GM19397 (cell line): ENCODE results near the gene RBM41.
"Not testable (repeated sequence)": the region's sequence is repeated elsewhere in the genome, so short reads cannot be mapped to it uniquely, and the experiment has no call there.

Source experiments
- ATAC-seq: cut with Tn5 transposase; IDR thresholded peaks from one replicate; pipeline ENCODE4 v1.9.1; 2021; ENCODE audit warnings: mild to moderate bottlenecking, moderate library complexity; ENCODE audit not compliant: unreplicated experiment

Gene RBM41

DNA sequence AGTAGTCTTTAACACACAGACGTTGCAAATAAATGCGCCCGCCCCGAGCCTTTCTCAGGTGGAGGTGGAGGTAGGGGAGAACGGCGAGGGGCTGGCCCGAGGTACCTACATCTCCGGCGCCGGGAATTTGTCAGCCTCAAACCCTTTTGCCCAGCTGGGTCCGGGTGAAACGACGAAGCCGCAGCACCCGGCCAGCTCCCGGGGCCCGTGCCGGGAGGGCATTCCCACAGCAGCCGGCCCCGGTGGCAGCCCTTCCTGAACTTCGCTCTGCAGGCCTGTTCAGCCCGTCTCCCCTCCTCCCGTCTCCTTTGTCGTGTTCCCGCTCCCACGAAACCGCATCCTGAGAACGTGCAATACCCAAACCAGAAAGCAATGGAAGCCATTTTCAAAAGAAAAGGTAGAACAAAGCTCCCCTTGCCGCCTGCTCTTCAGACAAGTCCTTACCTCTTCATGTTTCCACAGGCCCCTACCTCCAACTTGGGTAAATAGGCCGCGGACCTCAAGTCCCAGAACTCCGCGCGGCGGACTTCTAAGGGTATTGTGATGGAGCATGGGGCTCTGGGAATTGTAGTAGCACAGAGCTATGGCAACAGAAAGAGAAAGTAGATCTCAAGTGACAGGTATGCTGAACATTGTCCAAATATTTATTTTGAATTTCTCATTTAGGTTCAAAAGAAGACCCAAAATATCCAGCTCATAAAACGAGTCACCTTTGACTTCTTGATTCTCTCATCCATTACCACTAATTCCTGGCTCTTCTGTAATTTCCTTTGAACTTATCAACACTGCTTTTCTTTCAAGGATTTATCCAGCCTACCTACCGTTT is at the start of gene RBM41:
Gene RBM41, minus strand, starts transcription at position 501 of the 826 bp plus-strand sequence. Its CDS starts 49 bp downstream, at position 452.
- ATAC-seq, result peak; percentile 100

DNA sequence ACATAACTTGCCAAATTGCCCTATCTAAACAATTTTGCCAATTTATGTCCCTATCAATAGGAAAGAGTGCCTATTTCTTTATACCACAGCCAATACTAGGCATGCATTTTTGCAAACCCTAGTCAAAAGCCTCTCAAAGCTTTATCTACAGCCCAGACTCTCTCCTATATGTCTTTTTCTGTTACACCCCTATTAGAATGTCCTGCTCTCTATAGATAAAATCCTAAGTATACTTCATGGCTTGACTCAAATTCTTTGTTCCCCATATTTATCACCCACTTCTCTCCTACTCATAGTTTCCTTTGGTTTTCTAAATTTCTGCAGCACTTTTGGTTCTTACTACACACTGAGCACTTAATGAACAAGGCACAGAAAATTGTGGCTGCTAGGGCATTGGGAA is 49.6 kb upstream of the RBM41 start:
- no peak for ATAC-seq

DNA sequence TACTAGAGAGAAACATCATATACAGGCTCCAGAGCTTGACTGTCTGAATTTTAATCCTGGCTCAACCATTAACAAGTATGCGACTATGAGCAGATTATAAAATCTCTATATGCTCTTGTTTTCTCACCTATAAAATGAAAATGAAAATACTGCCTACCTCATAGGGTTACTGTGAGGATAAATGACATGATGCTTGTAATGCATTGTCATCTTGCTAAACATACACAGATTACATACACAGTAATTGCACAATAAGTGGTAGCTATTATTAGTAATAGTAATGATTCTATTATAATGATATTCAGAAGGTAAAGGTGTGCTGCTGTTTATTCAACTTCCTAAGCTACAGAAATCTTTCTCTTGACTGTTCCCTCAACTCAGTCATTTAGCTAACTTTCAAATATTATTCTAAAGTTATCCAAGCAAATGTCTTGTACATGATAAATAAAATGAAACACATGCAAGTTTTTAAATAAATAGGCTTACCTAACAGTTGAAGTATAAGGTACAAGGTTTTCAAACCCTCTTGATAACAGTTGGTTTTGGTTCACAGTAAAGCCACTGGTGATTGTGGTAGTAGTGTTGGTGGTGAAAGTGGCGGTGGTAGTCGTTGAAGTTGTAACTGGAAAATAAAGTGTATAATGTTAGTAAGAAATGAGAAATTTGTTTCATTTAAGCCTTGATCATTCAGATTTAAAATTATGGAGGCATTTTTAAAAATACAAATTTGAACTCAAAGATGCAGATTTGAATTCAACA is 48.7 kb upstream of the RBM41 start:
- no peak for ATAC-seq

DNA sequence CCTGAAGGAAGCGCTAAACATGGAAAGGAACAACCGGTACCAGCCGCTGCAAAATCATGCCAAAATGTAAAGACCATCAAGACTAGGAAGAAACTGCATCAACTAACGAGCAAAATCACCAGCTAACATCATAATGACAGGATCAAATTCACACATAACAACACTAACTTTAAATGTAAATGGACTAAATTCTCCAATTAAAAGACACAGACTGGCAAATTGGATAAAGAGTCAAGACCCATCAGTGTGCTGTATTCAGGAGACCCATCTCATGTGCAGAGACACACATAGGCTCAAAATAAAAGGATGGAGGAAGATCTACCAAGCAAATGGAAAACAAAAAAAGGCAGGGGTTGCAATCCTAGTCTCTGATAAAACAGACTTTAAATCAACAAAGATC is 39.0 kb upstream of the RBM41 start:
- not testable (repeated sequence) for ATAC-seq

DNA sequence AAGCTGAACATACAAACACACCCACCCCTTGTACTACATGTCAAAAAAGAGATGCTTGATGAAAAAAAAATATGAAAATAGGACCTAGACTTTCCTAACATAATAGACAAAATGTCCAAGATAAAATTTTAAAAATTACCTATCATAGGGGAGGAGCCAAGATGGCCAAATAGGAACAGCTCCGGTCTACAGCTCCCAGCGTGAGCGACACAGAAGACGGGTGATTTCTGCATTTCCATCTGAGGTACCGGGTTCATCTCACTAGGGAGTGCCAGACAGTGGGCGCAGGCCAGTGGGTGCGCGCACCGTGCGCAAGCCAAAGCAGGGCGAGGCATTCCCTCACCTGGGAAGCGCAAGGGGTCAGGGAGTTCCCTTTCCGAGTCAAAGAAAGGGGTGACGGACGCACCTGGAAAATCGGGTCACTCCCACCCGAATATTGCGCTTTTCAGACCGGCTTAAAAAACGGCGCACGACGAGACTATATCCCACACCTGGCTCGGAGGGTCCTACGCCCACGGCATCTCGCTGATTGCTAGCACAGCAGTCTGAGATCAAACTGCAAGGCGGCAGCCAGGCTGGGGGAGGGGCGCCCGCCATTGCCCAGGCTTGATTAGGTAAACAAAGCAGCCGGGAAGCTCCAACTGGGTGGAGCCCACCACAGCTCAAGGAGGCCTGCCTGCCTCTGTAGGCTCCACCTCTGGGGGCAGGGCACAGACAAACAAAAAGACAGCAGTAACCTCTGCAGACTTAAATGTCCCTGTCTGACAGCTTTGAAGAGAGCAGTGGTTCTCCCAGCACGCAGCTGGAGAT is 37.2 kb upstream of the RBM41 start:
- ATAC-seq, result not testable (repeated sequence)

- ATAC-seq, result no peak
These were observed 36.4 kb upstream of the RBM41 start for GRCh38 chrX:107154787-107155620.

- no peak for ATAC-seq
These were observed 34.4 kb upstream of the RBM41 start for GRCh38 chrX:107153005-107153404.

DNA sequence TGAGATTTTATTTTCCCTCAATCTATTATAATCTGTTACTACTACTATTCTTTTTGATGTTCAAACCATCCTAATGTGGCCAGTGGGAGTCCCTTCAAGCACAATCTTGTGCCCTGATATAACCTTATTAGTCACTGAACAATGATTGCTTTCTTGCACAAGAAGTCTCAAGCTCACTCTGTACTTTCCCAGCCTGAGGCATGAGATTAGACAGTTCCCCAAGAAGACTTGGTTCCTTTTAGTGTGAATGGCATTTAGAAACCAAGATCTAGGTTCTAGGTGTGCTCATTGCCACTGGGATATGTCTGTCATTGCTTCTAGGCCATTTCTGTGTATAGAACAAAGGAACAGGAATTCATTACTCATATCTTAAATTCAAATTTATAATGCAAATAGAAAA is 28.0 kb upstream of the RBM41 start:
- ATAC-seq, result no peak

- ATAC-seq, result no peak
These were observed 17.3 kb upstream of the RBM41 start for GRCh38 chrX:107135965-107136307.

- no peak for ATAC-seq
These were observed 16.7 kb upstream of the RBM41 start for GRCh38 chrX:107135049-107135964.

GRCh38 chrX:107123750-107124149 is 5.1 kb upstream of the RBM41 start:
- ATAC-seq, result no peak

DNA sequence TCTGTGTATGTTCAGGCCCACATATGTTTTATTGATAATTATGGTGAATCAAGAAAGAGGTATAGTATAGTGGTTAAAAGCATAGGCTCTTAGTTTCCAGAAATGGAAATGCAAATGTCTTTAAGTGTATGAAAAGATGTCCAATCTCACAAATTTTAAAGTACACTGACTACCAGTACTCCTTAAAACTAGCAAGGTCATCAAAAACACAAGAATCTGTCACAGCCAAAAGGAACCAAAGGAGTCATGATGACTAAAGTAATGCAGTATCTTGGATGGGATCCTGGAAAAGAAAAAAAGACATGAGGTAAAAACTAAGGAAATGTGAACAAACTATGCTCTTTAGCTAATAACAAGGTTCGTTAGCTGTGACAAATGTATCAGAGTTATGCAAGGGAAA is 661 bp upstream of the RBM41 start:
- no peak for ATAC-seq

DNA sequence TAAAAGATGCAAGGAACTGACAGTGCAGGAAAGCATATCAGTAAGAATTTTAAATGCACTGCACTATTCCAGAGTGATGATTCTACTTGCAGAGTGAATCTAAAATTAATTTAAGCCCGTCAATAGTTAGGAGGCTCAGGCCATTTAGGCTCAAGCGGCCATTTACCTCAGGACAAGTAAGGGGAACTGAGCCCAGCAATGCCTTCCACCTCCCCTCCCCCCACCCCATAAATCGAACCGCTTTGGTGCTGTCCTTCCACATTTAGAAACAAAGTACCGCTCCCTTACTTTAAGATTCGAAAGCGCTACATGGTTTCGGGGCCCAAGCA is 665 bp downstream of the RBM41 start:
- no peak for ATAC-seq

GRCh38 chrX:107107459-107107858 is 11.2 kb downstream of the RBM41 start:
- no peak for ATAC-seq

DNA sequence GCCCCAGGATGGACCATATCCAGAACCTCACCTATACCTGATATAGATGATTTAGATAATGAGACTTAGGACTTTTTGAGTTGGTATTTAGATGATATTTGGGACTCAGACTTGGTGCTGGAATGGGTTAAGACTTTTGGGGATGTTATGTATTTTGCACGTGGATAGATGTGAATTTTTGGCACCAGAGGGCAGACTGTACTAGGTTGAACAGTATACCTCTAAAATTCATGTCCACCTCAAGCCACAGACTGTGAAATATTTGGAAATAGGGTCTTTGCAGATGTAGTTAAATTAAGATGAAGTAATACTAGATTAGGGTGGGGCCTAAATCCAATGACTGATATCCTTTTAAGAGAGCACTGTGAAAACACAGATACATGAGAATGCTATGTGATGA is 15.6 kb downstream of the RBM41 start:
- no peak for ATAC-seq

GRCh38 chrX:107076158-107076557 is 42.5 kb downstream of the RBM41 start:
- ATAC-seq, result no peak

GRCh38 chrX:107057731-107058130 is 60.9 kb downstream of the RBM41 start:
- ATAC-seq, result not testable (repeated sequence)

DNA sequence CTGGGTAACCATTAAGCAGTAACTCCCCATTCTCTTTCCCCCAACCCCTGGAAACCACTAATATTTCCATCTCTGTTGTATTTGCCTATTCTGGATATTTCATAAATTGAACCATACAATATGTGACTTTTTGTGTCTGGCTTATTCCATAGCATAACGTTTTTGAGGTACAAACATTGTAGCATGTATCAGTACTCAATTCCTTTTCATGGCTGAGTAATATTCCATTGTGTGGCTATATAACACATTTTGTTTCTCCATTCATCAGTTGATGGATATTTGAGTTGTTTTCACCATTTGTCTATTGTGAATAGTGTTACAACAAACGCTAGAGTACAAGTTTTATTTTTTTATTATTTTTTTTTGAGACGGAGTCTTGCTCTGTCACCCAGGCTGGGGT is 63.6 kb downstream of the RBM41 start:
- ATAC-seq, result no peak

GRCh38 chrX:107050195-107050709 is 68.4 kb downstream of the RBM41 start:
- ATAC-seq, result no peak
